ENCODE results near the gene FOXO6. TPM values are rescaled to one million over a fixed set of nuclear protein-coding genes. Genes with fewer than 3 reads are reported as not detected.
A peak's percentile ranks its signal among the peaks of the same experiment; 100 is the strongest.

The FOXO6 gene
- total RNA-seq, 6 experiments from 2014 or later, result 0.12 to 0.55 (median 0.54) TPM; not detected in 3

- Histone ChIP-seq H3K27ac (no peak overlapping the region), H3K27me3 (peaks cover 0 to 1% of the 10 kb centered on the region in 2 donors), H3K4me1 (no peaks in the 10 kb centered on the region), H3K36me3 (no peaks in the 10 kb centered on the region), H3K4me3 (no peak overlapping the region), H3K9me3 (no peaks in the 10 kb centered on the region)
- WGBS (ENCODE audit: insufficient coverage, low coverage, low lambda C conversion rate, missing lambda C conversion rate), result 28% methylated on average over 6 of the region's 10 CpGs
- ATAC-seq, result peak in 3 of 4 donors; percentile 40 to 59 (median 51)
- DNase-seq, result no peak
- TF ChIP-seq POLR2A (IDR thresholded peaks at IDR 0.05), result no peak
- TF ChIP-seq CTCF (IDR thresholded peaks at IDR 0.05), result no peak
- intact Hi-C loops (cut with DNase I), result no loop called here
These were observed 26.4 kb downstream of the FOXO6 start for GRCh38 chr1:41387667-41388091.

- H3K9me3 ChIP-seq, result no peaks in the 10 kb centered on the region
- WGBS (ENCODE audit: insufficient coverage, low coverage, low lambda C conversion rate, missing lambda C conversion rate), result 0% methylated on average over 1 of the region's 6 CpGs
- H3K36me3 ChIP-seq, result no peaks in the 10 kb centered on the region
- no peaks in the 10 kb centered on the region for H3K27me3 ChIP-seq
- intact Hi-C loops (cut with DNase I), result no loop called here
- TF ChIP-seq POLR2A (IDR thresholded peaks at IDR 0.05), result no peak
- no peak for TF ChIP-seq CTCF (IDR thresholded peaks at IDR 0.05)
- no peak overlapping the region for H3K4me3 ChIP-seq
- no peak for ATAC-seq
- no peaks in the 10 kb centered on the region for H3K4me1 ChIP-seq
- H3K27ac ChIP-seq, result no peak overlapping the region
- DNase-seq, result no peak
These were observed 27.3 kb downstream of the FOXO6 start for GRCh38 chr1:41388510-41388909.

GRCh38 chr1:41389009-41389408 is 27.8 kb downstream of the FOXO6 start:
- no peaks in the 10 kb centered on the region for H3K36me3 ChIP-seq
- DNase-seq (no peak), ATAC-seq (no peak)
- WGBS (ENCODE audit: insufficient coverage, low coverage, low lambda C conversion rate, missing lambda C conversion rate), result 50% methylated on average over 1 of the region's 2 CpGs
- H3K9me3 ChIP-seq, result no peaks in the 10 kb centered on the region
- H3K4me1 ChIP-seq, result no peaks in the 10 kb centered on the region
- no peak overlapping the region for H3K4me3 ChIP-seq
- no peak overlapping the region for H3K27ac ChIP-seq
- intact Hi-C loops (cut with DNase I), result no loop called here
- no peaks in the 10 kb centered on the region for H3K27me3 ChIP-seq
- TF ChIP-seq CTCF (IDR thresholded peaks at IDR 0.05), result no peak
- no peak for TF ChIP-seq POLR2A (IDR thresholded peaks at IDR 0.05)

GRCh38 chr1:41390166-41390565 is 28.9 kb downstream of the FOXO6 start:
- no peak for TF ChIP-seq CTCF (IDR thresholded peaks at IDR 0.05)
- no peak for TF ChIP-seq POLR2A (IDR thresholded peaks at IDR 0.05)
- no peak for DNase-seq
- WGBS (ENCODE audit: insufficient coverage, low coverage, low lambda C conversion rate, missing lambda C conversion rate), result no CpG with 5 or more reads among the region's 10 CpGs

GRCh38 chr1:41390573-41390972 is 29.3 kb downstream of the FOXO6 start:
- Histone ChIP-seq H3K4me1 (no peaks in the 10 kb centered on the region), H3K9me3 (no peaks in the 10 kb centered on the region), H3K4me3 (no peak overlapping the region), H3K27me3 (no peaks in the 10 kb centered on the region), H3K36me3 (no peaks in the 10 kb centered on the region), H3K27ac (no peak overlapping the region)
- TF ChIP-seq CTCF (IDR thresholded peaks at IDR 0.05) (no peak), POLR2A (IDR thresholded peaks at IDR 0.05) (no peak)
- ATAC-seq (no peak), DNase-seq (no peak)
- 89% methylated on average over 1 of the region's 1 CpG for WGBS (ENCODE audit: insufficient coverage, low coverage, low lambda C conversion rate, missing lambda C conversion rate)
- intact Hi-C loops (cut with DNase I), result no loop called here

More at GRCh38 chr1:41390166-41390565, 28.9 kb downstream of the FOXO6 start:
- no peaks in the 10 kb centered on the region for H3K4me1 ChIP-seq
- no peak overlapping the region for H3K27ac ChIP-seq
- no peak overlapping the region for H3K4me3 ChIP-seq
- H3K36me3 ChIP-seq, result no peaks in the 10 kb centered on the region
- no peak for ATAC-seq
- H3K27me3 ChIP-seq, result no peaks in the 10 kb centered on the region
- H3K9me3 ChIP-seq, result no peaks in the 10 kb centered on the region
- intact Hi-C loops (cut with DNase I), result no loop called here

All from right lobe of liver (tissue), 6 donors.